Activated CD8-positive, alpha-beta T cell treated with anti-CD3 and anti-CD28 coated beads, Interleukin-2, amount 10 ng/mL, durations not matched to agents 7 days and 5 days (primary cell): ENCODE results near the gene PCYT2. TPM values are rescaled to one million over a fixed set of nuclear protein-coding genes. Genes with fewer than 3 reads are reported as not detected.

Source experiments
- ATAC-seq: fragments of 150-1000 bp; cut with Tn5 transposase; one replicate; pipeline ENCODE4 v1.10.0; 2021; ENCODE audit warnings: moderate library complexity
- CTCF ChIA-PET: fragments of 350-600 bp; sonication (Branson Sonifier 250); formaldehyde crosslinking; loops from one replicate; lab custom pipeline; 2021; ENCODE audit warnings: antibody characterized with exemption; lab: Charles Lee
- POLR2A ChIA-PET: fragments of 350-600 bp; sonication (Branson Sonifier 250); formaldehyde crosslinking; loops from one replicate; lab custom pipeline; 2021; ENCODE audit warnings: antibody characterized with exemption; lab: Charles Lee
- DNase-seq: peaks from one replicate; pipeline ENCODE4 v3.0.0-alpha.2; 2020
- H3K27ac Mint-ChIP-seq: one replicate; pipeline ENCODE4 v1.8.0; 2021; ENCODE audit warnings: mild to moderate bottlenecking, mixed read lengths
- H3K27me3 Mint-ChIP-seq: one replicate; pipeline ENCODE4 v1.8.0; 2021; ENCODE audit warnings: low read depth, mixed read lengths
- H3K36me3 Mint-ChIP-seq: one replicate; pipeline ENCODE4 v1.8.0; 2021; ENCODE audit warnings: low read depth, mixed read lengths
- H3K4me1 Mint-ChIP-seq: one replicate; pipeline ENCODE4 v1.8.0; 2021; ENCODE audit warnings: low read depth, mixed read lengths
- H3K4me3 Mint-ChIP-seq: one replicate; pipeline ENCODE4 v1.8.0; 2021; ENCODE audit warnings: mild to moderate bottlenecking, mixed read lengths
- H3K9me3 Mint-ChIP-seq: one replicate; pipeline ENCODE4 v1.8.0; 2022; ENCODE audit warnings: mixed read lengths; ENCODE audit not compliant: insufficient read depth
- total RNA-seq, 2 experiments: library from RNA; stranded (reverse); gene quantifications; one replicate each; pipeline ENCODE4 v1.2.3, GENCODE V29; 2021

Gene PCYT2
- total RNA-seq, 2 experiments from 2014 or later: 48.6 to 50.4 TPM

- Mint-ChIP-seq H3K36me3 (peaks cover 20% of the 10 kb centered on the region), H3K27ac (no peak overlapping the region), H3K4me3 (no peak overlapping the region), H3K4me1 (no peaks in the 10 kb centered on the region), H3K9me3 (no peaks in the 10 kb centered on the region), H3K27me3 (peaks cover 8% of the 10 kb centered on the region)
- ChIA-PET CTCF (no interaction called here), POLR2A (interaction anchor here (0.6 kb wide), 1 partner anchor 21 kb away, joined by 4 read pairs; no protein-coding TSS in a partner anchor)
- ATAC-seq: peak; percentile 17
- DNase-seq: no peak
Measured at GRCh38 chr17:81901167-81902022, 9.8 kb downstream of the PCYT2 start.

- Mint-ChIP-seq H3K4me3 (no peak overlapping the region), H3K36me3 (peaks cover 24% of the 10 kb centered on the region), H3K4me1 (no peaks in the 10 kb centered on the region), H3K27me3 (peaks cover 8% of the 10 kb centered on the region), H3K9me3 (no peaks in the 10 kb centered on the region), H3K27ac (no peak overlapping the region)
- DNase-seq (no peak), ATAC-seq (no peak)
- POLR2A ChIA-PET: no interaction called here
- CTCF ChIA-PET: no interaction called here
Measured at GRCh38 chr17:81900181-81900820, 10.9 kb downstream of the PCYT2 start.

- no peak overlapping the region for H3K4me3 Mint-ChIP-seq
Measured at GRCh38 chr17:81899514-81900166, 11.6 kb downstream of the PCYT2 start.

GRCh38 chr17:81898885-81899284 is 12.3 kb downstream of the PCYT2 start:
- Mint-ChIP-seq H3K4me1 (no peaks in the 10 kb centered on the region), H3K4me3 (no peak overlapping the region), H3K36me3 (peaks cover 30% of the 10 kb centered on the region), H3K27ac (no peak overlapping the region), H3K9me3 (no peaks in the 10 kb centered on the region), H3K27me3 (peaks cover 8% of the 10 kb centered on the region)
- ATAC-seq: no peak
- no peak for DNase-seq
- POLR2A ChIA-PET: no interaction called here
- CTCF ChIA-PET: no interaction called here

More at GRCh38 chr17:81899514-81900166, 11.6 kb downstream of the PCYT2 start:
- no peaks in the 10 kb centered on the region for H3K9me3 Mint-ChIP-seq
- peaks cover 8% of the 10 kb centered on the region for H3K27me3 Mint-ChIP-seq
- H3K36me3 Mint-ChIP-seq: peaks cover 27% of the 10 kb centered on the region
- ChIA-PET POLR2A (no interaction called here), CTCF (no interaction called here)
- DNase-seq: no peak
- no peaks in the 10 kb centered on the region for H3K4me1 Mint-ChIP-seq
- ATAC-seq: no peak
- H3K27ac Mint-ChIP-seq: no peak overlapping the region

- Mint-ChIP-seq H3K9me3 (no peaks in the 10 kb centered on the region), H3K4me3 (no peak overlapping the region), H3K4me1 (peaks cover 3% of the 10 kb centered on the region), H3K27ac (no peak overlapping the region), H3K36me3 (peaks cover 33% of the 10 kb centered on the region), H3K27me3 (peaks cover 8% of the 10 kb centered on the region)
- ChIA-PET POLR2A (interaction anchor here (0.5 kb wide), 1 partner anchor 92 kb away, joined by 4 read pairs; no protein-coding TSS in a partner anchor), CTCF (no interaction called here)
- ATAC-seq: no peak
- DNase-seq: no peak
Measured at GRCh38 chr17:81898029-81898866, 13.0 kb downstream of the PCYT2 start.

GRCh38 chr17:81895400-81895799 is 15.8 kb downstream of the PCYT2 start:
- Mint-ChIP-seq H3K9me3 (no peaks in the 10 kb centered on the region), H3K4me1 (peaks cover 9% of the 10 kb centered on the region), H3K27me3 (no peaks in the 10 kb centered on the region), H3K4me3 (no peak overlapping the region), H3K36me3 (peaks cover 34% of the 10 kb centered on the region), H3K27ac (no peak overlapping the region)
- no peak for ATAC-seq
- ChIA-PET CTCF (no interaction called here), POLR2A (interaction anchor here (0.6 kb wide), 1 partner anchor 13 kb away, joined by 3 read pairs; no protein-coding TSS in a partner anchor)
- no peak for DNase-seq

- ATAC-seq (peak; percentile 26), DNase-seq (no peak)
- CTCF ChIA-PET: no interaction called here
- H3K4me1 Mint-ChIP-seq: peaks cover 32% of the 10 kb centered on the region
- no peaks in the 10 kb centered on the region for H3K27me3 Mint-ChIP-seq
- H3K9me3 Mint-ChIP-seq: no peaks in the 10 kb centered on the region
- POLR2A ChIA-PET: interaction anchor here (1.1 to 2.9 kb wide), 3 partner anchors 21 to 26 kb away, joined by 7 to 23 read pairs (median 8); partner anchors contain the start of gene ARHGDIA
- peaks cover 52% of the 10 kb centered on the region for H3K36me3 Mint-ChIP-seq
- H3K4me3 Mint-ChIP-seq: peak overlapping the region; percentile 95
- peak overlapping the region; percentile 99 for H3K27ac Mint-ChIP-seq
Measured at GRCh38 chr17:81891303-81891552, 20.0 kb downstream of the PCYT2 start.

- ChIA-PET CTCF (no interaction called here), POLR2A (interaction anchor here (2.1 to 2.9 kb wide), 2 partner anchors 21 to 24 kb away, joined by 7 to 23 read pairs; partner anchors contain the start of gene ARHGDIA)
- peak; percentile 9 for ATAC-seq
Measured at GRCh38 chr17:81890447-81891302, 20.5 kb downstream of the PCYT2 start.

GRCh38 chr17:81889602-81890001 is 21.6 kb downstream of the PCYT2 start:
- no peaks in the 10 kb centered on the region for H3K9me3 Mint-ChIP-seq
- no peak for DNase-seq
- POLR2A ChIA-PET: interaction anchor here (0.5 kb wide), 2 partner anchors 88 to 131 kb away, joined by 3 to 6 read pairs; no protein-coding TSS in a partner anchor
- no peaks in the 10 kb centered on the region for H3K27me3 Mint-ChIP-seq
- H3K27ac Mint-ChIP-seq: peak overlapping the region; percentile 50
- H3K4me3 Mint-ChIP-seq: peak overlapping the region; percentile 91
- CTCF ChIA-PET: interaction anchor here (0.9 kb wide), 1 partner anchor 20 kb away, joined by 4 read pairs; no protein-coding TSS in a partner anchor
- no peak for ATAC-seq
- H3K36me3 Mint-ChIP-seq: peaks cover 57% of the 10 kb centered on the region
- H3K4me1 Mint-ChIP-seq: peaks cover 33% of the 10 kb centered on the region

More at GRCh38 chr17:81890447-81891302, 20.5 kb downstream of the PCYT2 start:
- Mint-ChIP-seq H3K36me3 (peaks cover 54% of the 10 kb centered on the region), H3K27ac (peak overlapping the region; percentile 97), H3K9me3 (no peaks in the 10 kb centered on the region), H3K4me1 (peaks cover 32% of the 10 kb centered on the region), H3K27me3 (no peaks in the 10 kb centered on the region), H3K4me3 (peak overlapping the region; percentile 91)
- peak; percentile 55 for DNase-seq

- H3K27ac Mint-ChIP-seq: peak overlapping the region; percentile 50
- no peaks in the 10 kb centered on the region for H3K27me3 Mint-ChIP-seq
- ChIA-PET CTCF (interaction anchor here (0.9 kb wide), 1 partner anchor 20 kb away, joined by 4 read pairs; no protein-coding TSS in a partner anchor), POLR2A (interaction anchor here (0.5 kb wide), 2 partner anchors 88 to 131 kb away, joined by 3 to 6 read pairs; no protein-coding TSS in a partner anchor)
- H3K4me3 Mint-ChIP-seq: peak overlapping the region; percentile 91
- ATAC-seq: no peak
- H3K4me1 Mint-ChIP-seq: peaks cover 38% of the 10 kb centered on the region
- no peaks in the 10 kb centered on the region for H3K9me3 Mint-ChIP-seq
- peaks cover 58% of the 10 kb centered on the region for H3K36me3 Mint-ChIP-seq
- no peak for DNase-seq
Measured at GRCh38 chr17:81888988-81889595, 22.1 kb downstream of the PCYT2 start.
